ENCODE results near the gene NDUFA8.

Gene NDUFA8

DNA sequence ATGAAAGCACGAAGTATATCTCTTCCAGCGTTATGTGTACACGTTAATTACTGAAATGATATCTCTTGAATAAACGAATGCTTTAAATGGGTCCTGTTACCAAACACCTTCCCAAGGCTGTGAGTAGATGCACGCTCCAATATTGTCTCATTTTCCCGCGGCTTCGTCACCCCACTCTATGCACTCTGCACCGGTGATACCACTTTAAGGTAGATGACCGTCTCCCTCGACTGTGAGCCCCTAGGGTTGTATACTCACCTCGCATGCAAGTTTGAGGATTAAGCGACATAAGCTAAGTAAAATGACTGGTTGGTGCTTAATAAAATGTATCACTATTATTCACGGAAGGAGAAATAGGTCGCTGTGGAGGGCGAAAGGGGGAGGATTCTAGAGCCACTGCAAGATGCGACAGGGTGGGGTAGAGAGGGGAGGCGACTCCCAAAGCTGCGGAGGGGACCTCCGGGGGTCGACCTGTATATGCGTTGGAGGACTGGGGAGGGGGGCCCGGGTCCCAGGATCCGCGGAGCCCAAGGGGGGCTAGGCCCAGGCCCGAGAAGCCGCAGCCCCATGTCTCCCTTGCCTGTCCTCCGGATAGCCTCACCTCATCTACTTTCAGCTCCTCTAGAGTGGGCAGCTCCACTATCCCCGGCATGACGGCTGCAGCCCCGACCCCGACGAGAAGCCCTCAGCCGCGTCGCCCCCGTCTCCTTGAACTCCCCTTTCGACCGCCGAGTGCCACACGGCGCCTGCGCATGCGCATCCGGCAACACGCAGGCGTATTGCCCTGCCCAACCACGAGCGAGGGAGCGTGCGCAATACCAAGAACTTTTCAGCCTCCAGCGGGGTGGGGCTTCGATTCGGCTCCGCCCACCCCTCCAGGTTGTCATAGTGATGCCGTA is at the start of gene NDUFA8, which contains the start of gene MORN5:
Gene NDUFA8, minus strand, starts transcription at position 754 of the 899 bp plus-strand sequence. Its CDS starts 102 bp downstream, at position 652.
Gene MORN5, plus strand, starts transcription at position 883 of the 899 bp plus-strand sequence. CDS start 65 bp downstream, outside the sequence.
- TF ChIP-seq, protein P1, sequence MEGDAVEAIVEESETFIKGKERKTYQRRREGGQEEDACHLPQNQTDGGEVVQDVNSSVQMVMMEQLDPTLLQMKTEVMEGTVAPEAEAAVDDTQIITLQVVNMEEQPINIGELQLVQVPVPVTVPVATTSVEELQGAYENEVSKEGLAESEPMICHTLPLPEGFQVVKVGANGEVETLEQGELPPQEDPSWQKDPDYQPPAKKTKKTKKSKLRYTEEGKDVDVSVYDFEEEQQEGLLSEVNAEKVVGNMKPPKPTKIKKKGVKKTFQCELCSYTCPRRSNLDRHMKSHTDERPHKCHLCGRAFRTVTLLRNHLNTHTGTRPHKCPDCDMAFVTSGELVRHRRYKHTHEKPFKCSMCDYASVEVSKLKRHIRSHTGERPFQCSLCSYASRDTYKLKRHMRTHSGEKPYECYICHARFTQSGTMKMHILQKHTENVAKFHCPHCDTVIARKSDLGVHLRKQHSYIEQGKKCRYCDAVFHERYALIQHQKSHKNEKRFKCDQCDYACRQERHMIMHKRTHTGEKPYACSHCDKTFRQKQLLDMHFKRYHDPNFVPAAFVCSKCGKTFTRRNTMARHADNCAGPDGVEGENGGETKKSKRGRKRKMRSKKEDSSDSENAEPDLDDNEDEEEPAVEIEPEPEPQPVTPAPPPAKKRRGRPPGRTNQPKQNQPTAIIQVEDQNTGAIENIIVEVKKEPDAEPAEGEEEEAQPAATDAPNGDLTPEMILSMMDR (IDR thresholded peaks at IDR 0.05; ENCODE audit: control insufficient read depth, insufficient read depth, low read depth, low read length, missing control alignments): no peak
- DNase-seq (ENCODE audit: low read depth): peak; percentile 81
- peak within 1 kb of the TSS; percentile 95 for H3K4me3 ChIP-seq (ENCODE audit: control insufficient read depth, low read depth, low read length)

DNA sequence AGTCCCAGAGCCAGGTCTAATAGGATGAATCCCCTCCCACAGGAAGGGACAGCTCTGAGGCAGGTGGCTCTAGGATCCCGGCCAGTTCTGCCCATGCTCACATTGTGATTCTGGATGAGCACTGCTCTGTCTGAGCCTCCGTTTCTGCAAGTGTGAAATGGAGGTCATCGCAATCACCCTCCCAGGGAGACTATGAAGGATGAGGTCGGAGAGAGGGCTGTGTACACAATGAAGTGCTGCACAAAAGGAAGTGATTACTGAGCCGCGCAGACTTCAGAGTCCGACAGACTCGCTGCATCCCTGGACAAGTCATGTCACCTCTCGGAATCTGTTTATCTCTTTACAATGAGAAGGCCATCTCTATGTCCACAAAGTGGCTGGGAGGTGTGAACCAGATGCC is 47.5 kb upstream of the NDUFA8 start:
- TF ChIP-seq, protein P1 (IDR thresholded peaks at IDR 0.05; ENCODE audit: control insufficient read depth, insufficient read depth, low read depth, low read length, missing control alignments): no peak
- DNase-seq (ENCODE audit: low read depth): no peak

DNA sequence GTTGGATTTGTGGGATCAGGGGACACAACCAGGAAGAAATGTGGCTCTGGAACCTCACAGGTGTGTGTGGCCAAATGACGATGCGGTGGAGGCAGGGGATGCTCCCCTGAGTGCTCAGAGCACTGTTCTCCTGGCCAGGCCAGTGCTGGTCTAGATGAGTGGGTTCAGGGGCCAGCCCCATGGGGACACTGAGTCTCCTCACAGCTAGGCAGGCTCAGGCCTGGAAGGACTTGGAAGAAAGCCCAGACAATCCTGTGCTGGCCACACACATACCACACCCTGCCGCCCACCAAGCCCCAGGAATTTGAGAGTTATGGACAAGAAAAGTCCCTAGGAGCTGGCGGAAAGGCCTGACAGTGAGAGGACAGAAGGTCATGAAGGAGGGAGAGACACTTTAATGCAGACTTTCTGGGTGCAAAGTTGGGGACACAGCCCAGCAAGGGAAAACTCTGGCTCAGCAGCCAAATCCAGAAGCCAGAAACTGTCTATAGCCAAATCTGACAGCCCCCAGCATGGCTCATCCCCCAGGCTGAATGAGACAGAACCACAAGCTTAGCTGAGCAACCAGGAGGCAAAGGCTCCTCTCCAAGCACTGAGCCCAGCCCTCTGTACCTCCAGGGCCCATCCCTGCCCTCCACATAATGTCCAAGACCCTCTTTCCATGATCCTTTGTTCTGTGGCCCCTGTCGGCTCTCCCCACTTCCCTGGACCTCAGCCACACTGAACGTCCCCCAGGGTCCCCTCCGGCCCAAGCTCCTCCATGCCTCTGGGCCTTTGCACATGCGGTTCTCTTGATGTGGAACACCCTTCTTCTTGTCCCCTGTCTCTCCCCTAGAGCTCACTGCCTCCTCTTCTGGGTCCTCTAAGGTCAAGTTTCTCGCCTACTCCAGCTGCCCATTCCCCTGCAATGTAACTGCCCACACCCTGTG is 46.8 kb upstream of the NDUFA8 start:
- TF ChIP-seq, protein P1 (IDR thresholded peaks at IDR 0.05; ENCODE audit: control insufficient read depth, insufficient read depth, low read depth, low read length, missing control alignments): no peak
- no peak overlapping the region for H3K4me3 ChIP-seq (ENCODE audit: control insufficient read depth, low read depth, low read length)
- DNase-seq (ENCODE audit: low read depth): peak; percentile 64

More for the DNA sequence above, 47.5 kb upstream of the NDUFA8 start:
- no peak overlapping the region for H3K4me3 ChIP-seq (ENCODE audit: control insufficient read depth, low read depth, low read length)

DNA sequence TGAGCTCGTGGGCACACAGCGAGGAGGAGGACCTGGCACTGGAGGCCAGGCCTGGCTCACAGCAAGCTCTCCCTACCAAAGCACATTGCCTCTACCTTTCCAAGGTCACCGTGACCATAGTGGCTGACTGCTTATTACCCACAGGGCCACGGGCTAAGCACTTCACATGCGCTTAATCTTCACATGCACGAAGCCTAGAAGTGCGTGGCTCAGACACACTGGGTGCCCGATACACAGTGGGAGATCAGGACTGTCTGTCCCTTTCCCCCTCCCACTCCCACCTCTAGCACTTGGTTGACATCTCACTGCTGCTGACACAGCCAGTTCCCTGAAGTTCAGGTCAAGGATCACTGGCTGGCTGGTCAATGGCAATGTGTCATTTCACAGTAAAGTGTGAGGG is 45.6 kb upstream of the NDUFA8 start:
- H3K4me3 ChIP-seq (ENCODE audit: control insufficient read depth, low read depth, low read length): no peak overlapping the region
- DNase-seq (ENCODE audit: low read depth): no peak
- TF ChIP-seq, protein P1 (IDR thresholded peaks at IDR 0.05; ENCODE audit: control insufficient read depth, insufficient read depth, low read depth, low read length, missing control alignments): no peak

DNA sequence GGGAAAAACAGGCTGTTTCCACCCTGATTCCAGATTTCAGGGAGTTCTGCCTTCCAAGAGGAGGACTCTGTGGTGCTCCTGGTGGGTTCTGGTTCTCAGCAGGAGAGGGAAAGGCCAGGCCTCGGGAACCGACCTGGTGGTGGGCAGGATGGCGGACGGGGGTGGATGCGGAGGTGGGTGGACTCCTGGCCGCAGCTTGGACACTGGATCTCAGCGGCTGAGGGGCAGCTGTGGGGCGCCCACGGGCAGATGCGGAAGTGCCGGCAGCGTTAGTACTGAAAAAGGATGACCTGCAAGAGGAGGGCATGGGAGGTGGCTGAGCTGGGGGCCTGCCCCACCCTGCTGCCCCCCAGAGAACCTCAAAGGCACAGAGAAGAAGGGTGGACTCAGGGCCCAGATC is 44.9 kb upstream of the NDUFA8 start:
- TF ChIP-seq, protein P1 (IDR thresholded peaks at IDR 0.05; ENCODE audit: control insufficient read depth, insufficient read depth, low read depth, low read length, missing control alignments): no peak
- no peak for DNase-seq (ENCODE audit: low read depth)
- no peak overlapping the region for H3K4me3 ChIP-seq (ENCODE audit: control insufficient read depth, low read depth, low read length)

DNA sequence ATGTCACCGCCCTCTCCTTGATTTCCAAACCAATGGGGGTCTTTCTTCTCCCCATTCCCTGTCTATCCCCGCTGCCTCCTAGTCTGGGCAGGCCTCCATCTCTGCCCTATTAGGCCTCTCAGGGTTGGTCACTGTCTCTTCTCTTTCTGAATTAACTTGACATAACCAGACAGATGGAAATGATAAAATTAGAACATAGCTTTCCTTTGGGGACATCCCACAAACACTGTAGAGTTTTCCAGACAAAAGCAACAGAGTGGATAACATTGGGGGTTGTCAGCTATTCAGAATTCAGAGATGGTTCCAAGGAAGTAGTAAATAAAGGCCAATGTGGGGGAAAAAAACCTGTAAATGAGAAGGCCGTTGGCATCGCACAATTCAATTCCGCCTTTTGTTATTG is 44.5 kb upstream of the NDUFA8 start:
- TF ChIP-seq, protein P1 (IDR thresholded peaks at IDR 0.05; ENCODE audit: control insufficient read depth, insufficient read depth, low read depth, low read length, missing control alignments): no peak
- no peak for DNase-seq (ENCODE audit: low read depth)
- no peak overlapping the region for H3K4me3 ChIP-seq (ENCODE audit: control insufficient read depth, low read depth, low read length)

Measured in AG09309 (cell line).